ENCODE data around the gene RHBDD2. TPM values are rescaled to one million over a fixed set of nuclear protein-coding genes. Genes with fewer than 3 reads are reported as not detected.

RHBDD2 gene
- total and polyA plus RNA-seq, 9 of the 15 experiments (the other 6 are each of a cell fraction or from before 2014, with no cell fraction given), result 3.3 to 36.7 (median 17.9) TPM

DNA sequence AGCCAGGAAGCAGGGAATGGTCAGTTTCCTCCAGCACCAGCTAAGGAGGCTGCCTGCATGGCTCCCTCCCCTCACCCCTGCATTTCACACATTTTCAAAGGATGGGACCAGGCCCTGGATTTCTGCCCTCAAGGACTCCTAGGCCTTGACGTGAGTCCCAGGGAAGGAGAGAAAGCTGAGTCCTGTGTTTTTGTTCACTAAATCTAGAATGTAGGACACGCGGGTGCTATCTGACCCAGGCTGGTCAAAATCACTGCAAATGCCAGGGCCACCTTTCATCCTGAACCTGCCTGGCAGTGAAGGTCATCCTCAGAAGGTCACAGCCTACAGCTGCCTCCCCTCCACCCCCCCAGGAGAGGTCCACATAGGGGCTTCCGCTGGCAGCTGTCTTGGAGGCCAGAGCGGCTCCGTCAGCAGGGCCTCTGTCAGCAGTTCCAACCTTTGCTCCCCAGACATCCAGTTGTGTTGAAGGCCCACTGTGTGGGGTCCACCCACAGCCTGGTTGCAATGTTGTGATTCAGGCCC, 18.0 kb downstream of the RHBDD2 start (continued):
- TF ChIP-seq, protein P1, sequence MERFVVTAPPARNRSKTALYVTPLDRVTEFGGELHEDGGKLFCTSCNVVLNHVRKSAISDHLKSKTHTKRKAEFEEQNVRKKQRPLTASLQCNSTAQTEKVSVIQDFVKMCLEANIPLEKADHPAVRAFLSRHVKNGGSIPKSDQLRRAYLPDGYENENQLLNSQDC (CRISPR knock-in tag; IDR thresholded peaks at IDR 0.05), result no peak
- TF ChIP-seq NFATC3 (IDR thresholded peaks at IDR 0.05) (no peak), ILF3 (IDR thresholded peaks at IDR 0.05; ENCODE audit: borderline replicate concordance) (no peak)
- TF ChIP-seq, protein P2, sequence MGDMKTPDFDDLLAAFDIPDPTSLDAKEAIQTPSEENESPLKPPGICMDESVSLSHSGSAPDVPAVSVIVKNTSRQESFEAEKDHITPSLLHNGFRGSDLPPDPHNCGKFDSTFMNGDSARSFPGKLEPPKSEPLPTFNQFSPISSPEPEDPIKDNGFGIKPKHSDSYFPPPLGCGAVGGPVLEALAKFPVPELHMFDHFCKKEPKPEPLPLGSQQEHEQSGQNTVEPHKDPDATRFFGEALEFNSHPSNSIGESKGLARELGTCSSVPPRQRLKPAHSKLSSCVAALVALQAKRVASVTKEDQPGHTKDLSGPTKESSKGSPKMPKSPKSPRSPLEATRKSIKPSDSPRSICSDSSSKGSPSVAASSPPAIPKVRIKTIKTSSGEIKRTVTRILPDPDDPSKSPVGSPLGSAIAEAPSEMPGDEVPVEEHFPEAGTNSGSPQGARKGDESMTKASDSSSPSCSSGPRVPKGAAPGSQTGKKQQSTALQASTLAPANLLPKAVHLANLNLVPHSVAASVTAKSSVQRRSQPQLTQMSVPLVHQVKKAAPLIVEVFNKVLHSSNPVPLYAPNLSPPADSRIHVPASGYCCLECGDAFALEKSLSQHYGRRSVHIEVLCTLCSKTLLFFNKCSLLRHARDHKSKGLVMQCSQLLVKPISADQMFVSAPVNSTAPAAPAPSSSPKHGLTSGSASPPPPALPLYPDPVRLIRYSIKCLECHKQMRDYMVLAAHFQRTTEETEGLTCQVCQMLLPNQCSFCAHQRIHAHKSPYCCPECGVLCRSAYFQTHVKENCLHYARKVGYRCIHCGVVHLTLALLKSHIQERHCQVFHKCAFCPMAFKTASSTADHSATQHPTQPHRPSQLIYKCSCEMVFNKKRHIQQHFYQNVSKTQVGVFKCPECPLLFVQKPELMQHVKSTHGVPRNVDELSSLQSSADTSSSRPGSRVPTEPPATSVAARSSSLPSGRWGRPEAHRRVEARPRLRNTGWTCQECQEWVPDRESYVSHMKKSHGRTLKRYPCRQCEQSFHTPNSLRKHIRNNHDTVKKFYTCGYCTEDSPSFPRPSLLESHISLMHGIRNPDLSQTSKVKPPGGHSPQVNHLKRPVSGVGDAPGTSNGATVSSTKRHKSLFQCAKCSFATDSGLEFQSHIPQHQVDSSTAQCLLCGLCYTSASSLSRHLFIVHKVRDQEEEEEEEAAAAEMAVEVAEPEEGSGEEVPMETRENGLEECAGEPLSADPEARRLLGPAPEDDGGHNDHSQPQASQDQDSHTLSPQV (IDR thresholded peaks at IDR 0.05), result no peak

DNA sequence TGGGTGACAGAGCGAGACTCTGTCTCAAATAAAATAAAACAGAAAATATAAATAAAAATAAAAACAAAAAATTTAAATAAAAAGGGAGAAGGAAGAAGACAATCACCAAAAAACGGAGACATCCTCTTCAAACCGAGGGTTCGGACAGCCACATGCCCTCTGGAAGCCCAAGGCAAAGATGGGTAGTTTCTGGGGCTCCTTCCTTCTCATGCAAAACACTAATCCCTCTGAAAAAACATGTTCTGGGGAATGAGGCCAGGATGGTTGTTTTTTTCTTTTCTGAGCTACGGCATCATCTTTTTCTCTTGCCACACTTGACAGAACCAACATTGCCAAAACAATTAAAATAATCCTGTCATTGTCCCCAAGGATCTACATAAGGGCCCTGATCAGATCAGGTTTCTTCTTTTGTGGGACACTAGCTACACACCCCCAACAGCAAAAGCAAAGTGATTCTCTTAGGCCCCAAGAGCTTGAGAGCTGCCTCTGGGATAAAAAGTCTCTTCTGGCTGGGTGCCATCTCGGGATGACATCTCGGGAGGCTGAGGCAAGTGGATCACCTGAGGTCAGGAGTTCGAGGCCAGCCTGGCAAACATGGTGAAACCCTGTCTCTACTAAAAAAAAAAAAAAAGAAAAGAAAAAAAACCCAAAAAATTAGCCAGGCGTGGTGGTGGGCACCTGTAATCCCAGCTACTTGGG, 21.9 kb downstream of the RHBDD2 start:
- DNase-seq (ENCODE audit: extremely low read depth in 1 of 4, low spot score in 3 of 4) (no peak), ATAC-seq (no peak), FAIRE-seq (no peak)
- H3K9me1 ChIP-seq (ENCODE audit: control insufficient read depth, insufficient read depth, low read length), result no peaks in the 10 kb centered on the region
- no peaks in the 10 kb centered on the region for H3K36me3 ChIP-seq (ENCODE audit: control insufficient read depth, insufficient read depth, low read length)
- 40% methylated on average over 9 of the region's 9 CpGs for WGBS (ENCODE audit: insufficient coverage, low coverage, missing lambda C conversion rate)
- peaks cover 0 to 5% of the 10 kb centered on the region in 2 experiments; a peak in 1 of 5 replicates for H3K27me3 ChIP-seq (ENCODE audit: control insufficient read depth in 2 of 2, insufficient read depth in 2 of 2, low read length in 2 of 2)
- CTCF ChIA-PET (ENCODE audit: low intra/inter-chr PET ratio), result no interaction called here
- H3K27ac ChIP-seq (ENCODE audit: extremely low read depth, low read depth, low read length), result no peak overlapping the region
- no peak overlapping the region for H3K4me3 ChIP-seq
- TF ChIP-seq NFIC (IDR thresholded peaks at IDR 0.05) (peak; percentile 67), GABPB2 (CRISPR knock-in tag; conservative IDR thresholded peaks at IDR 0.05) (no peak), NONO (IDR thresholded peaks at IDR 0.05; ENCODE audit: low read depth in 2 of 2, low read length in 1 of 2) (no peak)
- TF ChIP-seq, protein P3, sequence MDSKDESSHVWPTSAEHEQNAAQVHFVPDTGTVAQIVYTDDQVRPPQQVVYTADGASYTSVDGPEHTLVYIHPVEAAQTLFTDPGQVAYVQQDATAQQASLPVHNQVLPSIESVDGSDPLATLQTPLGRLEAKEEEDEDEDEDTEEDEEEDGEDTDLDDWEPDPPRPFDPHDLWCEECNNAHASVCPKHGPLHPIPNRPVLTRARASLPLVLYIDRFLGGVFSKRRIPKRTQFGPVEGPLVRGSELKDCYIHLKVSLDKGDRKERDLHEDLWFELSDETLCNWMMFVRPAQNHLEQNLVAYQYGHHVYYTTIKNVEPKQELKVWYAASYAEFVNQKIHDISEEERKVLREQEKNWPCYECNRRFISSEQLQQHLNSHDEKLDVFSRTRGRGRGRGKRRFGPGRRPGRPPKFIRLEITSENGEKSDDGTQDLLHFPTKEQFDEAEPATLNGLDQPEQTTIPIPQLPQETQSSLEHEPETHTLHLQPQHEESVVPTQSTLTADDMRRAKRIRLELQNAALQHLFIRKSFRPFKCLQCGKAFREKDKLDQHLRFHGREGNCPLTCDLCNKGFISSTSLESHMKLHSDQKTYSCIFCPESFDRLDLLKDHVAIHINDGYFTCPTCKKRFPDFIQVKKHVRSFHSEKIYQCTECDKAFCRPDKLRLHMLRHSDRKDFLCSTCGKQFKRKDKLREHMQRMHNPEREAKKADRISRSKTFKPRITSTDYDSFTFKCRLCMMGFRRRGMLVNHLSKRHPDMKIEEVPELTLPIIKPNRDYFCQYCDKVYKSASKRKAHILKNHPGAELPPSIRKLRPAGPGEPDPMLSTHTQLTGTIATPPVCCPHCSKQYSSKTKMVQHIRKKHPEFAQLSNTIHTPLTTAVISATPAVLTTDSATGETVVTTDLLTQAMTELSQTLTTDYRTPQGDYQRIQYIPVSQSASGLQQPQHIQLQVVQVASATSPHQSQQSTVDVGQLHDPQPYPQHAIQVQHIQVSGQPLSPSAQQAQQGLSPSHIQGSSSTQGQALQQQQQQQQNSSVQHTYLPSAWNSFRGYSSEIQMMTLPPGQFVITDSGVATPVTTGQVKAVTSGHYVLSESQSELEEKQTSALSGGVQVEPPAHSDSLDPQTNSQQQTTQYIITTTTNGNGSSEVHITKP (IDR thresholded peaks at IDR 0.05; ENCODE audit: partially characterized antibody), result no peak
- H3K9ac ChIP-seq (ENCODE audit: insufficient read depth in 1 of 2, low read depth in 2 of 2, low read length in 2 of 2), result no peak overlapping the region
- H3K4me2 ChIP-seq (ENCODE audit: insufficient read depth, low read length), result no peak overlapping the region
- H4K20me1 ChIP-seq (replicated peaks; ENCODE audit: control insufficient read depth, insufficient read depth, low read length), result no peaks in the 10 kb centered on the region
- peaks cover 0 to 9% of the 10 kb centered on the region in 2 experiments; a peak in 2 of 5 replicates for H3K4me1 ChIP-seq (replicated peaks in 1 of 2; ENCODE audit: control insufficient read depth in 2 of 2, insufficient read depth in 2 of 2, low read length in 2 of 2)
- no peaks in the 10 kb centered on the region for H3K9me3 ChIP-seq (replicated peaks; ENCODE audit: control insufficient read depth, insufficient read depth, low read depth, low read length)
- POLR2A ChIA-PET, result interaction anchor here (0.7 to 1.5 kb wide), 2 partner anchors 11 to 13 kb away, joined by 5 to 6 read pairs; no protein-coding TSS in a partner anchor
- BruUV-seq (replicated peaks), result no TSS peak
- intact Hi-C loops (cut with micrococcal nuclease) (no loop called here), in situ Hi-C loops (cut with MboI) (no loop called here)
- H2AFZ ChIP-seq (ENCODE audit: low read depth, low read length), result no peak overlapping the region
- no peaks in the 10 kb centered on the region for H3K79me2 ChIP-seq (ENCODE audit: control insufficient read depth, insufficient read depth, low read length)

Data from K562 (cell line).